H1 (cell line): ENCODE measurements around the gene TUT7. TPM values are rescaled to one million over a fixed set of nuclear protein-coding genes. Genes with fewer than 3 reads are reported as not detected.

Experiments
- CTCF ChIA-PET: fragments of 300-600 bp; sonication (Branson Sonifier 250); formaldehyde crosslinking; loops from one replicate; lab custom pipeline; 2021; ENCODE audit not compliant: partially characterized antibody; lab: Charles Lee
- POLR2A ChIA-PET: fragments of 300-600 bp; sonication (Branson Sonifier 250); formaldehyde crosslinking; loops from one replicate; lab custom pipeline; 2021; ENCODE audit warnings: inconsistent platforms; ENCODE audit not compliant: partially characterized antibody; lab: Charles Lee
- DNase-seq, 2 experiments: peaks; one replicate each; pipeline versions ENCODE4 v3.0.0 to v3.0.0-alpha.2; 2010 to 2022; ENCODE audit warnings: low spot score in 2 of 2, low read depth in 1 of 2, mixed read lengths in 1 of 2
- FAIRE-seq: peaks from 2 replicates; lab custom pipeline; 2011; peaks lifted over from hg19 to GRCh38; lab: Jason Lieb, UNC
- H2AFZ ChIP-seq: 2 replicates; pipeline ENCODE4 v1.8.1; 2012; ENCODE audit warnings: low read length, inconsistent platforms
- H2AK5ac ChIP-seq: 2 replicates; pipeline ENCODE4 v1.6.1; 2013; ENCODE audit warnings: low read depth, low read length
- H2BK120ac ChIP-seq: replicated peaks from 2 replicates; pipeline ENCODE3; 2013; ENCODE audit warnings: low read depth, low read length, inconsistent platforms
- H2BK12ac ChIP-seq: 2 replicates; pipeline ENCODE4 v1.6.1; 2013; ENCODE audit warnings: low read depth, low read length
- H2BK15ac ChIP-seq: 2 replicates; pipeline ENCODE4 v1.6.1; 2013; ENCODE audit warnings: low read length
- H2BK20ac ChIP-seq: 2 replicates; pipeline ENCODE4 v1.6.1; 2013; ENCODE audit warnings: low read length
- H2BK5ac ChIP-seq: 2 replicates; pipeline ENCODE4 v1.6.1; 2013; ENCODE audit warnings: low read depth, low read length
- H3K14ac ChIP-seq: 2 replicates; pipeline ENCODE4 v1.6.1; 2013; ENCODE audit warnings: inconsistent platforms; ENCODE audit not compliant: insufficient read length
- H3K18ac ChIP-seq: 2 replicates; pipeline ENCODE4 v1.6.1; 2013; ENCODE audit warnings: low read length; ENCODE audit errors: extremely low read depth
- H3K23ac ChIP-seq: 2 replicates; pipeline ENCODE4 v1.6.1; 2013; ENCODE audit warnings: inconsistent platforms; ENCODE audit not compliant: insufficient read length
- H3K23me2 ChIP-seq: 2 replicates; pipeline ENCODE4 v1.6.1; 2013; ENCODE audit warnings: low read depth, low read length
- H3K27ac ChIP-seq: 2 replicates; pipeline ENCODE4 v1.6.1; 2011; ENCODE audit warnings: low read depth, low read length, inconsistent platforms
- H3K27me3 ChIP-seq, 4 experiments: replicated peaks in 1 of 4; 1 replicate in 1 of 4; 2 replicates in 3 of 4; pipeline versions ENCODE4 v1.6.1 to v1.8.1; 2011 to 2013; ENCODE audit warnings: low read length in 3 of 4, mild to moderate bottlenecking in 3 of 4, inconsistent platforms in 2 of 4, mixed read lengths in 2 of 4, moderate library complexity in 1 of 4; ENCODE audit not compliant: control insufficient read depth in 3 of 4, insufficient read depth in 3 of 4; ENCODE audit errors: extremely low read depth in 1 of 4
- H3K36me3 ChIP-seq, 4 experiments: 2 replicates each; pipeline versions ENCODE4 v1.6.1 to v1.8.1; 2011 to 2013; ENCODE audit warnings: mild to moderate bottlenecking in 4 of 4, low read length in 3 of 4, moderate library complexity in 2 of 4, control low read depth in 1 of 4, inconsistent platforms in 1 of 4; ENCODE audit not compliant: insufficient read depth in 4 of 4, control insufficient read depth in 2 of 4
- H3K4ac ChIP-seq: replicated peaks from 2 replicates; pipeline ENCODE3; 2013; ENCODE audit warnings: low read length, low read depth, mixed read lengths, inconsistent platforms; ENCODE audit not compliant: insufficient read length
- H3K4me1 ChIP-seq, 4 experiments: replicated peaks in 1 of 4; 1 replicate in 1 of 4; 2 replicates in 3 of 4; pipeline versions ENCODE4 v1.6.1 to v1.8.1; 2011 to 2013; ENCODE audit warnings: low read length in 3 of 4, inconsistent platforms in 2 of 4, mixed read lengths in 1 of 4; ENCODE audit not compliant: insufficient read depth in 4 of 4, control insufficient read depth in 3 of 4
- H3K4me2 ChIP-seq, 2 experiments: 2 replicates each; pipeline versions ENCODE4 v1.6.1 to v1.8.1; 2011 to 2013; ENCODE audit warnings: low read depth in 2 of 2, low read length in 2 of 2, control low read depth in 1 of 2, inconsistent platforms in 1 of 2, mild to moderate bottlenecking in 1 of 2; ENCODE audit not compliant: insufficient read depth in 1 of 2
- H3K4me3 ChIP-seq, 4 experiments: fragments of 200-600, 300-600 bp in 1 of 4; sonication (generic), shearing (Covaris generic), sonication (Bioruptor Twin) in 1 of 4; 2 replicates each; pipeline versions ENCODE4 v1.5.1 to v1.8.1; 2011 to 2016; ENCODE audit warnings: low read length in 4 of 4, low read depth in 3 of 4, control low read depth in 2 of 4, inconsistent platforms in 2 of 4, mild to moderate bottlenecking in 2 of 4, mixed read lengths in 1 of 4, moderate library complexity in 1 of 4; ENCODE audit not compliant: insufficient read depth in 2 of 4; ENCODE audit errors: extremely low read depth in 1 of 4
- H3K56ac ChIP-seq: replicated peaks from 2 replicates; pipeline ENCODE3; 2013; ENCODE audit warnings: low read depth, mild to moderate bottlenecking, mixed read lengths, low read length, inconsistent platforms; ENCODE audit not compliant: insufficient read length
- H3K79me1 ChIP-seq: 2 replicates; pipeline ENCODE4 v1.6.1; 2013; ENCODE audit warnings: low read depth, low read length, control low read depth
- H3K79me2 ChIP-seq, 2 experiments: 2 replicates each; pipeline versions ENCODE4 v1.6.1 to v1.8.1; 2012 to 2013; ENCODE audit warnings: low read length in 2 of 2, mild to moderate bottlenecking in 2 of 2, inconsistent platforms in 1 of 2; ENCODE audit not compliant: insufficient read depth in 2 of 2, control insufficient read depth in 1 of 2
- H3K9ac ChIP-seq, 4 experiments: replicated peaks in 1 of 4; 1 replicate in 1 of 4; 2 replicates in 3 of 4; pipeline versions ENCODE4 v1.6.1 to v1.8.1; 2011 to 2013; ENCODE audit warnings: low read depth in 3 of 4, low read length in 3 of 4, control low read depth in 2 of 4, mild to moderate bottlenecking in 2 of 4, moderate library complexity in 2 of 4, inconsistent platforms in 1 of 4; ENCODE audit errors: extremely low read depth in 1 of 4
- H3K9me3 ChIP-seq, 2 experiments: 2 replicates each; pipeline versions ENCODE4 v1.6.1 to v1.8.1; 2012 to 2013; ENCODE audit warnings: mild to moderate bottlenecking in 2 of 2, moderate library complexity in 2 of 2, control low read depth in 1 of 2, inconsistent platforms in 1 of 2, low read depth in 1 of 2, low read length in 1 of 2, mixed read lengths in 1 of 2; ENCODE audit not compliant: insufficient read depth in 2 of 2
- H4K20me1 ChIP-seq, 2 experiments: replicated peaks in 1 of 2; 2 replicates each; pipeline versions ENCODE3 to v1.8.1; 2011 to 2013; ENCODE audit warnings: inconsistent platforms in 2 of 2, low read length in 2 of 2, mild to moderate bottlenecking in 1 of 2; ENCODE audit not compliant: insufficient read depth in 2 of 2, control insufficient read depth in 1 of 2
- H4K5ac ChIP-seq: 2 replicates; pipeline ENCODE4 v1.6.1; 2013; ENCODE audit warnings: low read length, low read depth, mixed read lengths, inconsistent platforms; ENCODE audit not compliant: insufficient read length
- H4K8ac ChIP-seq: 2 replicates; pipeline ENCODE4 v1.8.0; 2013; ENCODE audit warnings: mild to moderate bottlenecking, moderate library complexity, low read length, inconsistent platforms; ENCODE audit not compliant: insufficient read depth; ENCODE audit errors: extremely low read depth
- H4K91ac ChIP-seq: replicated peaks from 2 replicates; pipeline ENCODE3; 2013; ENCODE audit warnings: low read length, mixed read lengths, inconsistent platforms; ENCODE audit not compliant: insufficient read length
- BACH1 ChIP-seq: IDR thresholded peaks from 2 replicates; pipeline ENCODE4 v1.6.1; 2012; ENCODE audit warnings: low read length, improper control_type of control experiment
- CHD2 ChIP-seq: IDR thresholded peaks from 2 replicates; pipeline ENCODE4 v1.6.1; 2012; ENCODE audit warnings: low read length, improper control_type of control experiment
- CTCF ChIP-seq, 3 experiments: IDR thresholded peaks; 1 replicate in 2 of 3; 2 replicates in 1 of 3; pipeline versions ENCODE4 v1.5.1 to v1.6.1; 2011; ENCODE audit warnings: low read length in 3 of 3, mild to moderate bottlenecking in 3 of 3, inconsistent platforms in 2 of 3, low read depth in 1 of 3, moderate library complexity in 1 of 3; ENCODE audit not compliant: insufficient read depth in 1 of 3; ENCODE audit errors: control extremely low read depth in 1 of 3
- HDAC2 ChIP-seq, 2 experiments: fragments of 300-600 bp in 1 of 2; sonication (generic) in 1 of 2; IDR thresholded peaks; 2 replicates each; pipeline ENCODE4 v1.6.1; 2011 to 2012; ENCODE audit warnings: low read depth in 2 of 2, low read length in 2 of 2, mild to moderate bottlenecking in 2 of 2, moderate library complexity in 2 of 2, borderline replicate concordance in 1 of 2, inconsistent platforms in 1 of 2
- POU5F1 ChIP-seq: IDR thresholded peaks from 2 replicates; pipeline ENCODE4 v1.6.1; 2011; ENCODE audit warnings: low read depth, mild to moderate bottlenecking, low read length, moderate library complexity
- RAD21 ChIP-seq, 2 experiments: IDR thresholded peaks in 1 of 2; conservative IDR thresholded peaks in 1 of 2; 2 replicates each; pipeline ENCODE4 v1.6.1; 2011; ENCODE audit warnings: low read depth in 2 of 2, low read length in 2 of 2, improper control_type of control experiment in 1 of 2, inconsistent platforms in 1 of 2, mild to moderate bottlenecking in 1 of 2, moderate library complexity in 1 of 2
- SIN3A ChIP-seq, 2 experiments: IDR thresholded peaks in 1 of 2; conservative IDR thresholded peaks in 1 of 2; 2 replicates each; pipeline ENCODE4 v1.6.1; 2011 to 2012; ENCODE audit warnings: low read length in 2 of 2, improper control_type of control experiment in 1 of 2, low read depth in 1 of 2, mild to moderate bottlenecking in 1 of 2
- TAF1 ChIP-seq: IDR thresholded peaks from 2 replicates; pipeline ENCODE4 v1.6.1; 2011; ENCODE audit warnings: mild to moderate bottlenecking, low read depth, low read length
- TCF12 ChIP-seq: IDR thresholded peaks from 2 replicates; pipeline ENCODE4 v1.6.1; 2011; ENCODE audit warnings: low read depth, mild to moderate bottlenecking, low read length
- USF2 ChIP-seq: IDR thresholded peaks from 2 replicates; pipeline ENCODE4 v1.6.1; 2011; ENCODE audit warnings: low read length, improper control_type of control experiment
- WGBS, 2 experiments: shearing (Covaris generic) in 1 of 2; methylation state at CpG; one replicate each; pipeline versions ENCODE4 v1.1.6 to v1.1.7; 2013 to 2015; ENCODE audit warnings: low lambda C conversion rate in 2 of 2, mixed read lengths in 2 of 2, inconsistent platforms in 1 of 2, low coverage in 1 of 2, missing lambda C conversion rate in 1 of 2; ENCODE audit not compliant: insufficient replicate concordance in 2 of 2, insufficient coverage in 1 of 2, insufficient read length in 1 of 2; ENCODE audit errors: extremely low coverage in 1 of 2, missing lambda C conversion rate in 1 of 2; 5-methylcytosine and 5-hydroxymethylcytosine counted together
- polyA plus RNA-seq, 7 experiments: library from polyadenylated mRNA; depleted of rRNA in 3 of 7; stranded (reverse) in 5 of 7; unstranded in 2 of 7; fragments of >200 nt in 5 of 7; fragments of 200-250 nt in 2 of 7; gene quantifications; 1 replicate in 5 of 7; 2 replicates in 1 of 7; 4 replicates in 1 of 7; pipeline versions ENCODE4 v1.2.1 to v1.2.3, GENCODE V29; 2011 to 2013; ENCODE audit warnings: missing spikeins in 2 of 7, mixed read lengths in 2 of 7
- total RNA-seq: library from RNA; stranded (reverse); fragmentation: NEBNext Ultra II Directional; extraction: Animal tissue kit (Norgen Biotek cat#: 25700); gene quantifications from 2 replicates; pipeline ENCODE4 v1.2.1, GENCODE V29; 2021

Gene TUT7
- total and polyA plus RNA-seq, 2 of the 8 experiments (the other 6 are each of a cell fraction or from before 2014, with no cell fraction given), result 4.8 to 19.3 TPM

- H3K9me3 ChIP-seq, result no peaks in the 10 kb centered on the region
- no peak overlapping the region for H2BK15ac ChIP-seq
- no peaks in the 10 kb centered on the region for H3K23me2 ChIP-seq
- H3K14ac ChIP-seq, result no peak overlapping the region
- H4K5ac ChIP-seq, result no peak overlapping the region
- H2AFZ ChIP-seq, result no peak overlapping the region
- no peak overlapping the region for H3K4ac ChIP-seq
- peaks cover 0 to 1% of the 10 kb centered on the region in 2 experiments for H4K20me1 ChIP-seq
- H4K91ac ChIP-seq, result no peak overlapping the region
- H2BK20ac ChIP-seq, result no peak overlapping the region
- no peak overlapping the region for H3K56ac ChIP-seq
- no peak overlapping the region for H2BK120ac ChIP-seq
- no peak overlapping the region for H3K4me3 ChIP-seq
- WGBS, 2 experiments, result 87% methylated on average over 3 of the region's 3 CpGs; no CpG with 5 or more reads in 1 of the 2 experiments
- TF ChIP-seq CTCF (IDR thresholded peaks at IDR 0.05; ENCODE audit: control extremely low read depth in 1 of 3, insufficient read depth in 1 of 3, low read depth in 1 of 3, low read length in 3 of 3) (no peak), CHD2 (no peak), RAD21 (IDR thresholded peaks at IDR 0.05 in 1 of 2, conservative IDR thresholded peaks at IDR 0.05 in 1 of 2; ENCODE audit: low read depth in 2 of 2, low read length in 2 of 2) (no peak), TCF12 (no peak), POU5F1 (no peak), SIN3A (conservative IDR thresholded peaks at IDR 0.05 in 1 of 2, IDR thresholded peaks at IDR 0.05 in 1 of 2; ENCODE audit: low read depth in 1 of 2, low read length in 2 of 2) (no peak), USF2 (no peak), TAF1 (no peak), BACH1 (no peak), HDAC2 (IDR thresholded peaks at IDR 0.05; ENCODE audit: borderline replicate concordance in 1 of 2, low read depth in 2 of 2, low read length in 2 of 2) (no peak)
- ChIA-PET POLR2A (no interaction called here), CTCF (no interaction called here)
- H3K27me3 ChIP-seq, result no peaks in the 10 kb centered on the region
- no peaks in the 10 kb centered on the region for H3K79me1 ChIP-seq
- H3K4me2 ChIP-seq, result no peak overlapping the region
- no peak overlapping the region for H3K27ac ChIP-seq
- no peak overlapping the region for H4K8ac ChIP-seq
- H2AK5ac ChIP-seq, result no peak overlapping the region
- FAIRE-seq (no peak), DNase-seq (no peak)
- H3K23ac ChIP-seq, result no peak overlapping the region
- no peak overlapping the region for H3K9ac ChIP-seq
- H3K18ac ChIP-seq, result no peak overlapping the region
- no peak overlapping the region for H2BK12ac ChIP-seq
- no peak overlapping the region for H2BK5ac ChIP-seq
- peaks cover 3 to 69% (median 31%) of the 10 kb centered on the region in 4 experiments; a peak in 7 of 8 replicates for H3K36me3 ChIP-seq
- no peaks in the 10 kb centered on the region for H3K4me1 ChIP-seq
- no peaks in the 10 kb centered on the region for H3K79me2 ChIP-seq
Observed at GRCh38 chr9:86341007-86341491, 13.2 kb downstream of the TUT7 start.
